ENCODE data around the gene CRISP2.
"Not testable (repeated sequence)": the region's sequence is repeated elsewhere in the genome, so short reads cannot be mapped to it uniquely, and the experiment has no call there.

Gene CRISP2

GRCh38 chr6:49730251-49730650 is 16.9 kb upstream of the CRISP2 start:
- TF ChIP-seq CTCF (IDR thresholded peaks at IDR 0.05; ENCODE audit: low read depth, low read length, missing control alignments) = no peak
- H3K4me3 ChIP-seq (ENCODE audit: low read depth, low read length) = no peak overlapping the region
- DNase-seq (ENCODE audit: low read depth) = no peak

GRCh38 chr6:49723917-49724316 is 10.6 kb upstream of the CRISP2 start:
- not testable (repeated sequence) for H3K4me3 ChIP-seq (ENCODE audit: low read depth, low read length); DNase-seq (ENCODE audit: low read depth)

DNA sequence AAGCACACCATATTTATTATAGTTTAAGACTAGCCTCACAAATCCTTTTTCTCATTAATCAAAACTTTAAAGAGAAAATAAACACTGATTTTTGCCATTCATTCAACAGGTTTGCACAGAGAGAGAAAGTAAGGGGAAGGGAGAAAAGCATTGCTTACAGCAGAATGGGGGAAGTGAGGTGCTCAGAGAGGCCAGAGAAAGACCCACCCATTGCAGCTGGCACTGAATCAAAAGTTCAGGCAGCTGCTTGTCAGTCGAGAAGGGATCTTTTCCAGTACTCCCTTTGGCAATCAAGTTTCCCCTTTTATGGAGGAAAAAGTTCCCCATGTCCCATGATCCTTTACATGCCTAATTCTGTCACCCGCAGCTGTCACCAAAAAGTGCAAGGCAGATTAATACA is 8.0 kb upstream of the CRISP2 start:
- DNase-seq (ENCODE audit: low read depth) = no peak

DNA sequence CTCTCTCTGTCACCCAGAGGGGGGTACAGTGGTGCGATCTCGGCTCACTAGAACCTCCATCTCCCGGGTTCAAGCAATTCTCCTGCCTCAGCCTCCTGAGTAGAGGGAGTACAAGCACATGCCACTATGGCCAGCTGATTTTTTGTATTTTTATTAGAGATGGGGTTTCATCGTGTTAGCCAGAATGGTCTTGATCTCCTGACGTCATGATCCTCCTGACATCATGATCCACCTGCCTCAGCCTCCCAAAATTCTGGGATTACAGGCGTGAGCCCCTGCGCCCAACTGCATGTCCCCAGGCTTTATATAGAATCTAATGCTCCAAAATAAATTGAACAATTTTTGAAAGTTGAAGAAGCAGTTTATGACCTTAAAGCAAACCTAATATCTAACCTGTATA is 7.0 kb upstream of the CRISP2 start:
- TF ChIP-seq CTCF (IDR thresholded peaks at IDR 0.05; ENCODE audit: low read depth, low read length, missing control alignments) = no peak
- no peak for DNase-seq (ENCODE audit: low read depth)

More for the DNA sequence above, 8.0 kb upstream of the CRISP2 start:
- H3K4me3 ChIP-seq (ENCODE audit: low read depth, low read length) = no peak overlapping the region
- no peak for TF ChIP-seq CTCF (IDR thresholded peaks at IDR 0.05; ENCODE audit: low read depth, low read length, missing control alignments)

DNA sequence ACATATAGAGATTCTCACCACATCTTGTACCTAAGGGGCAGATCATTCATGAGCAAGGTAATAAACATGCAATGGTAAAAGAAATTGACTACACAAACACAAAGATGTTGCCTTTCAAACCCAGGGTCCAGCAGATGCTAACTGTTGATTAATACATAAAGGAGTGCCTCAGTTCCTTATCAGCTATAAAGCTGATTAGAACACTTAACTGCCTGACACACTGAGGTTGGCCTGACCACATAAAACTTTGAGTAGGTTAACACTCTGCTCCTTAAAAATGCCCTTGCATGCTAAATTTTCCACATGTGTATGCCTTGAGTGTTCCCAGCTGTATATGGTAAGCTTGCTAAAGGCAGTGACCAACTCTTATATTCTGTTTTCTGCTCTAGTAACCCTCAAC is 14.9 kb downstream of the CRISP2 start:
- DNase-seq (ENCODE audit: low read depth) = no peak
- no peak for TF ChIP-seq CTCF (IDR thresholded peaks at IDR 0.05; ENCODE audit: low read depth, low read length, missing control alignments)

More for the DNA sequence above, 7.0 kb upstream of the CRISP2 start:
- no peak overlapping the region for H3K4me3 ChIP-seq (ENCODE audit: low read depth, low read length)

DNA sequence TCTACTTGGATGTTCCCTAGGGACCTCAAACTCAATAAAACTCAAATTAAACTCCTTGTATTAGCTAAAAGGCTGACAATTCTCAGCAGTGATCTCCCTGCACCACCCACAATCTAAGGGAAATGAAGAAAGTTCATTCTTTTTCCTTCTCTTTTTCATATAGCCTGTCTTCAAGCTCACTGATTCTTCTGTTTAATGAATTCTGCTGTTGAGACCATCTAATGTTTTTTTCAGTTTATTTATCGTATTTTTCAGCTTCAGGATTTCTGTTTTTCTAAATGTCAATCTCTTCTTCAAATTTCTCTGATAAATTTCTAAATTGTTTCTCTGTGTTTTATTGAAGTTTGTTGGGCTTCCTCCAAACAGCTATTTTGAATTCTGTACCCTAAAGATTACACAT is 19.8 kb downstream of the CRISP2 start:
- DNase-seq (ENCODE audit: low read depth) = no peak
- no peak for TF ChIP-seq CTCF (IDR thresholded peaks at IDR 0.05; ENCODE audit: low read depth, low read length, missing control alignments)
- no peak overlapping the region for H3K4me3 ChIP-seq (ENCODE audit: low read depth, low read length)

More for the DNA sequence above, 14.9 kb downstream of the CRISP2 start:
- no peak overlapping the region for H3K4me3 ChIP-seq (ENCODE audit: low read depth, low read length)

- TF ChIP-seq CTCF (IDR thresholded peaks at IDR 0.05; ENCODE audit: low read depth, low read length, missing control alignments) = no peak
- H3K4me3 ChIP-seq (ENCODE audit: low read depth, low read length) = no peak overlapping the region
- DNase-seq (ENCODE audit: low read depth) = no peak
Measured at GRCh38 chr6:49692534-49692933, 20.8 kb downstream of the CRISP2 start.
